ENCODE data around the gene NR5A2.

DNA sequence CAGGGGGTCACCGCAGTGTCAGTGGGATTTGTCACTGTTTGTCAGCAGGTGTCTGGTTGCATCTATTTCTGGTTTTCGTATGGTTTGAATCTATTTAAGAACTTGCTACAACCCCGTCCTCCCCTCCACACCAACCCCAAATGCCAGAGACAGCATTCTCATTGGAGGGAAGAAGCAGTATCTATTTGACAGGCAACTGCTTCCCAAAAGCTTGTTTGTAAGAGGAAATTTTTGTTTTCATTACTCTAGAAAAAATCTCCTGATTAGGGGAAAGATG lies 54.4 kb downstream of the NR5A2 start:
- TF ChIP-seq, protein P1, sequence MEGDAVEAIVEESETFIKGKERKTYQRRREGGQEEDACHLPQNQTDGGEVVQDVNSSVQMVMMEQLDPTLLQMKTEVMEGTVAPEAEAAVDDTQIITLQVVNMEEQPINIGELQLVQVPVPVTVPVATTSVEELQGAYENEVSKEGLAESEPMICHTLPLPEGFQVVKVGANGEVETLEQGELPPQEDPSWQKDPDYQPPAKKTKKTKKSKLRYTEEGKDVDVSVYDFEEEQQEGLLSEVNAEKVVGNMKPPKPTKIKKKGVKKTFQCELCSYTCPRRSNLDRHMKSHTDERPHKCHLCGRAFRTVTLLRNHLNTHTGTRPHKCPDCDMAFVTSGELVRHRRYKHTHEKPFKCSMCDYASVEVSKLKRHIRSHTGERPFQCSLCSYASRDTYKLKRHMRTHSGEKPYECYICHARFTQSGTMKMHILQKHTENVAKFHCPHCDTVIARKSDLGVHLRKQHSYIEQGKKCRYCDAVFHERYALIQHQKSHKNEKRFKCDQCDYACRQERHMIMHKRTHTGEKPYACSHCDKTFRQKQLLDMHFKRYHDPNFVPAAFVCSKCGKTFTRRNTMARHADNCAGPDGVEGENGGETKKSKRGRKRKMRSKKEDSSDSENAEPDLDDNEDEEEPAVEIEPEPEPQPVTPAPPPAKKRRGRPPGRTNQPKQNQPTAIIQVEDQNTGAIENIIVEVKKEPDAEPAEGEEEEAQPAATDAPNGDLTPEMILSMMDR (IDR thresholded peaks at IDR 0.05; ENCODE audit: low read depth, low read length): no peak
- TF ChIP-seq, protein P2, sequence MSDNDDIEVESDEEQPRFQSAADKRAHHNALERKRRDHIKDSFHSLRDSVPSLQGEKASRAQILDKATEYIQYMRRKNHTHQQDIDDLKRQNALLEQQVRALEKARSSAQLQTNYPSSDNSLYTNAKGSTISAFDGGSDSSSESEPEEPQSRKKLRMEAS (IDR thresholded peaks at IDR 0.05; ENCODE audit: low read depth, low read length): no peak
- TF ChIP-seq MYC (IDR thresholded peaks at IDR 0.05; ENCODE audit: low read depth, low read length): no peak

All from NB4 (cell line).